H54 (cell line): ENCODE data around the gene ATG4C.
"Not testable (repeated sequence)": the region's sequence is repeated elsewhere in the genome, so short reads cannot be mapped to it uniquely, and the experiment has no call there.

Experiments used
- DNase-seq: peaks from one replicate; pipeline ENCODE4 v3.0.0; 2011; ENCODE audit warnings: low spot score, mixed read lengths; ENCODE audit not compliant: insufficient read length
- FAIRE-seq: peaks from 3 replicates; lab custom pipeline; 2011; peaks lifted over from hg19 to GRCh38; lab: Jason Lieb, UNC
- POLR2A ChIP-seq: IDR thresholded peaks from 2 replicates; pipeline ENCODE4 v1.6.1; 2011; ENCODE audit warnings: low read depth, mild to moderate bottlenecking, low read length

ATG4C gene

DNA sequence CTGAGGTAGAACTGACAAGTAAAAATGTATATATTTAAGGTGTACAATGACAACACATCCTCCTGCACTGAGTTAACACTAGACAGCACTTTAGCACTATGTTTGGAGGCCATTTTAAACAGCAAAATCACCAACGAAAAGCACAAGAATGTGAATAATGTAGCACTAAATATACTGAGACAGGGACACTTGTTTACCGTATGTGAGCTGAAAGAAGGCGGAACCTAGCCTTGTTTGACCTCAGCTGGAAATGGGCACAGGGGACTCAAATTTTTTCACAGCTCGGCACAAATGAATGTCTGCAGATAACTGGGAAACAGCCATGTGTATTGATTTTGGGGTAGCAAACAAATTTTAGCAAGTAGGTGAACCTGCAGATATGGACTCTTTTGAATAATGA, 18.0 kb upstream of the ATG4C start:
- no peak for DNase-seq
- no peak for FAIRE-seq
- TF ChIP-seq POLR2A = no peak

DNA sequence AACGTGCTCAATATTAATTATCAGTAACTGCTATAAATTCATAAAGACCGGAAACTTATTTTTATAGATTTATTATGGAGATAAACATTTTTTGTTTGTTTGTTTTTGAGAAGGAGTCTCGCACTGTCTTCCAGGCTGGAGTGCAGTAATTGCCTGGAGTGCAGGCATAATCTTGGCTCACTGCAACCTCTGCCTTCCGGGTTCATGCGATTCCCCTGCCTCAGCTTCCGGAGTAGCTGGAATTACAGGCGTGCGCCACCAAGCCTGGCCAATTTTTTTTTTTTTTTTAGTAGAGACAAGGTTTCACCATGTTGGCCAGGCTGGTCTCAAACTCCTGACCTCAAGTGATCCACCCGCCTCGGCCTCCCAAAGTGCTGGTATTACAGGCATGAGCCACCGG, 15.4 kb upstream of the ATG4C start:
- not testable (repeated sequence) for DNase-seq, FAIRE-seq

DNA sequence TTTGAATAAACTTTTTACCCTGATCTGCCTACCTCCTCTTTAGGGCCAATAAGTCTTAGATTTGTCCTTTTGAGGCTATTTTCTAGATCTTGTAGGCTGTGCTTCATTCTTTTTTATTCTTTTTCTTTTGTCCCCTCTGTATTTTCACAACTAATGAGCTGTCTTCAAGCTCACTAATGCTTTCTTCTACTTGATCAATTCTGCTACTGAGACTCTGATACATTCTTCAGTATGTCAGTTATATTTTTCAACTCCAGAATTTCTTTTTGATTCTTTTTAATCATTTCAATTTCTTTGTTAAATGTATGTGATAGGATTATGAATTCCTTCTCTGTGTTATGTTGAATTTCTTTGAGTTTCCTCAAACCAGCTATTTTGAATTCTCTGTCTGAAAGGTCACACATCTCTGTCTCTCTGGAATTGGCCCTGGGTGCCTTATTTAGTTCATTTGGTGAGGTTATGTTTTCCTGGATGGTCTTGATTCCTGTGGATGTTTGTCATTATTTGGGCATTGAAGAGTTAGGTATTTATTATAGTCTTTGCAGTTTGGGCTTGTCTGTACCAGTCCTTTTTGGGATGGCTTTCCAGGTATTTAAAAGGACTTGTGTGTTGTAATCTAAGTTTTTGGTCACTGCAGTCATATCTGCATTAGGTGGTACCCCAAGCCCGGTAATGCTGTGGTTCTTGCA, 11.2 kb upstream of the ATG4C start:
- no peak for TF ChIP-seq POLR2A
- DNase-seq = no peak
- no peak for FAIRE-seq

DNA sequence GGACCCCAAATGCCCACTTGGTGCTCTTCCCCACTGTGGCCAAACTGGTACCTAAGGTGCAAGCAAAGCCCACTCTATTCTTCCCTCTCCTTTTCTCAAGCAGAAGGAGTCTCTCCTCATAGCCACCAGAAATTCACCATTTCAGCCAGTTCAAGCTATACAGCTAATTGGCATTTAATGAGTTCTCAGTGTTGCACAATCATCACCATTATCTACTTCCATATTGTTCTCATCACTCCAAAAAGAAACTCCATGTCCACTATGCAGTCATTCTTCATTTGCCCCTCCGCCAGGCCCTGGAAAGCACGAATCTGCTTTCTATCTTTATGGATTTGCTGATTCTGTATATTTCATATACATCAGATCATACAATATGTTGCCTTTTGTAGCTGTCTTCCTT, 9.9 kb upstream of the ATG4C start:
- FAIRE-seq = no peak
- no peak for TF ChIP-seq POLR2A
- DNase-seq = no peak

DNA sequence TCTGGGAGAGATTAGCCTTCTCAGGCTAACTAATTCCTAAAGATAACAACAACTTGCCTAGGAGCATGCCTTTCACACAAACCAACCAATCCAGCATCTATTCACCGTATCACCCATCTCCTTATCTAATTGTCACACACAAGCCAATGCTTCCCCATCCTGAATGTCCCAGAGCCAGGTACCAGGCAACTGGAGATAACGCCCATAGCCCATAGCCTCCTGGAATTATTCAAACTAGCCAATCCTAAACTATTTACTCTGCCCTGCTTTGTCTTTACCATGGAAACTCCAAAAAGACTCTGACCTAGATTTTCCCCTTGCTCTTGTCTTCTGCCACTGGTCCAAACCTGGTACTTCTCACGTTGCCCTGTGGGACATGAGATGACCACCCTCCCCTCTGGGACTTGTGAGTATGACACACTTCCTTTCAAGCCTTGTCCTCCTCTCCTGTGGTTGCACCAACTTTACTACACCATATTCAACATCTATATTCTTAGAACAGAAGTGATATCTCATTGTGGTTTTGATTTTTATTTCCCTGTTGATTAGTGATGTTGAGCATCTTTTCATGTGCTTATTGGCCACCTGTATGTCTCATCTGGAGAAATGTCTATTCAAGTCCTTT, 8.8 kb upstream of the ATG4C start:
- no peak for TF ChIP-seq POLR2A
- no peak for FAIRE-seq
- DNase-seq = no peak

DNA sequence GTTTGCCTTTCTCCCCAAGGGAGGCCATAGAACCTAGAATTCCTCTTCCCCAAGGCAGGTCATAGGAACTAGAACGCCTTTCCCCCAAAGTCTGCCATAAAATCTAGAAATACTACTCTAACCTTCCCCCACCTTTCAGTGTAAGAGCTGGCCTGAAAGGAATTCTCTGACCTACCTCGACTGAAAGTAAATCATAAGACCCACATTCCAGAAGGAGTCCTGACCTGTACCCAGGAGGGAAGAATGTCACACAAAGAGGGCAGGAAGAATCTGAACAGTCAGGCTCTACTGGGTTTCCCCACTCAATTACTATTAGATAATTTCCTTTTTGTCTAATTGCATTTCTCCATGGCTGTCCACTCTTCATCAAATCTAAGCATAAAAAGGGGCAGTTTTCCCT, 5.7 kb upstream of the ATG4C start:
- TF ChIP-seq POLR2A = no peak
- FAIRE-seq (no peak), DNase-seq (no peak)

DNA sequence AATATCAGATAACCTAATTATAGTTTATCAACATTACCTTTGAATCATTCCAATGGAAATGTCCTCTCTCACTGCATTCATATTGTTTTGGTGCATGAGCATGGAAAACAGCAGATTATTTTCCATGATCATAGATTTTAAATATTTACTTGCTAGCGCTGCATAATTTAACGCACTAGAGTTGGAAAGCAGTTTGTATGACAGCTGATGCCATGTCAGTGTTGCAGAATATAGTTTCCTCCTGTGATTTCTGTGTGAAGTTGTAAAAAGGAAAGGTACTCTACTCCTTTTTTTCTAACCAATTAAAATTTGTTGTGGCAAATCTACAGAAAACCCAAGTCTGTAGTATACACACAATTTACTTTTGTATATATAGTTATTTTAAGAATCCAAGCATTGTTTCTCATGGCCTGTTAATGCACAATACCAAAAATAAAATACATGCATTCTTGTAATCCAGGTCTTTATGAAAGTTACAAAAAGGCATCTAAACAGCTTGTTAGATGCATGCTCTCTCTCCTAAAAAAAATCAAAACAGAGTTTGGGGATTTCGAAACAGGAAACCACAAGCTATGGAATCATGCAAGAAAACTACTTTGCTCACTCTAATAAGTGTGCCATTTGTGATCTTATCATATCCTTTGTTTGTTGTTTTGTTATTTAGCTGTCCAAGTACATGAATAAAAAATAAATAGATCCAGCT, 1.9 kb upstream of the ATG4C start:
- DNase-seq = no peak

DNA sequence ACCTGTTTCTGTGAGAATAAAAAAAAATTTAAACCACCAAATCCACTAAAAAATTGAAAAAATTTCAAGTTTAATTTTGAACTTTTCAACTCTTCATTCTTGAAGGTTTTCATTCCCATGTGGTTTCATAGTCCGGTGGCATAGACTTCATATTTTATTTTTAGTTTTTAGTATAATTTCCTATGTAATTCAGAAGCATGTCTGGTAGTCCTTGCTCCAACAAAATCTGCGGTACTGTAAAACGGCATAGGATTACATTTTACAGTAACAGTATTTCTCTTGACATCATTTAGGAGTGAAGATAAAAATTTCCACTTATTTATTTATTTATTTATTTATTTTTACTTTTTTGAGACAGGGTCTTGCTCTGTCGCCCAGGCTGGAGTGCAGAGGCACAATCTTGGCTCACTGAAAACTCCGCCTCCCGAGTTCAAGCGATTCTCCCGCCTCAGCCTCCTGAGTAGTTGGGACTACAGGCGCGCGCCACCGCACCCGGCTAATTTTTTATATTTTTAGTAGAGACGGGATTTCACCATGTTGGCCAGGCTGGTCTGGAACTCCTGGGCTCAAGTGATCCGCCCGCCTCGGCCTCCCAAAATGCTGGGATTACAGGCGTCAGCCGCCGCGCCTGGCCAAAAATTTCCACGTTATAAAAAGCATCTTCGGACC, 1.3 kb upstream of the ATG4C start:
- not testable (repeated sequence) for DNase-seq

More for the DNA sequence above, 1.9 kb upstream of the ATG4C start:
- TF ChIP-seq POLR2A = no peak
- FAIRE-seq = peak; percentile 20

DNA sequence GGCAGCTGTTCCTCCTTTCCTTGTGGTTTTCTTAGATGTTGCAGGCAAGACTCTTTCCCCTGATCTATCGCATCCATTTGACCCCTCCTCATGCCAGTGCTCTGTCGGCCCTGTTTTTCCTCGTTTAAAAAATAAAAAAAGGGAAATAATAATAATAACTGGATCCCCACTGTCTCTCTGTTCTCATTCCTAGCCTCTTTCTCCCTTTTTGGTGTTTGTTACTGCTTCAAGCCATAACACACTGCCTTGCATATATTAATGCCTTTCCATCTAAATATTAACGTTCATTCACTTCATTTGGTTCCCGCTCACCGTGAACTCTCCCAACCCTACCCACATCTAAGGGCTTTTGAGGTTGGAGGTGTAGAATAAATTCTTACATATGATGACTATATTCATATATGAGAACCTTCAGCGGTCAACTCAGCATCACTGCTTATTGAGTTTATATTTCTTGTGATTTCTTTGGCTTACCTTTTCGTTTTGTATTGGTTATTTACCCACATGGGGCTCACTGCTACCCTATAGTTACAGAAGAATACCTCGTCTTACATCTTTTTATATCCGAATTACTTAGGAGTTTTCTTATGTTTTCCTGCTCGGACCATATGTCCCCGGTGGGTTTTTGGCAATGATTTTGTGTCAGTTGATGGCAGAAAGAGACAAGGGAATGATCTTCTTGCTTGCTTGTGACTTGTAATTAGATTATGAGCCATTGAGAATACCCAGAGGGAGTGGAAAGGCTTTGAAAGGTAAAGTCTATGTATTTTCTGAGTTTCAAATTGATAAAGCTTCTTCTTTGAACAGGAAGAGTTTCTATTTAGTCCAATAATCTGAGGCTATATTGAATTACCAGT, 805 bp downstream of the ATG4C start:
- DNase-seq (peak; percentile 20), FAIRE-seq (peak; percentile 30)
- no peak for TF ChIP-seq POLR2A

More for the DNA sequence above, 1.3 kb upstream of the ATG4C start:
- FAIRE-seq = not testable (repeated sequence)

DNA sequence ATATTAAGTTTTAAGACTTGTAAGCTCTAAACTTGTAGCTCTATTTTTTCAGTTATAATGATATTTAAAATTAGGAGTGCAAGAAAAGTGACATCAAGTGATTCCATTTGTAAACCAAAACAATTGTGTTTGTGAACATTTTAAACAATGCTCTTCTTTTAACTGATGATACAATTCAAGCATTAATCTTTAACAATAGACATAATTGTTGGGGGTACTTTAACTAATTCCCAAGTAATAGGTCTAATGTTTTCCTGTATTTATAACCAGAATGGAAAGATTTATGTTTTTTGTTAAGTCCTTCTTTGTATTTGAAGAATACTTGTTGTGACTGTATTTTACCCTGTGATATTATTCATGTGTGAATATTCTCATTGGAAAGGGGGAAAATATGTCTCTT, 6.8 kb downstream of the ATG4C start:
- no peak for DNase-seq
- no peak for FAIRE-seq

DNA sequence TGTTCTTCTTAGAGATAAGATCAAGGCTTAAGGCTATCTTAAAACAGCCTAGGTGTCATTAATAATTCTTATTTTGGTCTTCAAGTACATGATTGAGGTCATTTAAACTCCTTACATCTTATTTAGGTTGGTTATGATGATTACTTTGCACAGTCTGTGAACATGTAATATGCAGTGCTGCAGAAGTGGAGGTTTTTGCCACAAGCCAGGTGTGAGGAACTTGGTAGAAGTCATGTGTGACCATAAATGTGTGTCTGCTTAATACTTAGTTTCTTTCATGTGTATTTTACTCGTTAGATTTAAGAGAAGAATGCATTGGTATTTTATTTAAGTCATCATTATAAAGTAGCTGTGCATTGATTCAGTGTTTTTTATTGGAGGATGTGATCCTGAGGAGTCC, 10.1 kb downstream of the ATG4C start:
- no peak for DNase-seq
- no peak for FAIRE-seq
- no peak for TF ChIP-seq POLR2A

More for the DNA sequence above, 6.8 kb downstream of the ATG4C start:
- TF ChIP-seq POLR2A = no peak

DNA sequence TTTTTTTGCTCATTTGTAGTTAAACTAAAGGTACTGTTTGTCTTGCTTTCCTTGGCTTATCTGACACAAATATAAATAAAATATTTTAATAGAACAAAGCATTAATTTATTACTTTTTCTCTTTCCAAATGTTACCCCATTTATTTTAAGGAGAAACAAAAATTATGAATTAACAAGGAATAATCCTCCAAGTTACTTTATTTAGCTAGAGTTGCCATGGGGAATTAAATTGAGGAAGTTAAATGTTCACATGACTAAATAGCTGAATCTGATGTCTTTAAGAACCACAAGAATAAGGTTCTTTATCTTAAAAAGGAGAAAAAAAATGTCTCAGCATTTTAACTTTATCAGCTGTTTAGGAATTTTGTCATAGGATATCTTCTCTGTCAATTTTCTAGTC, 12.3 kb downstream of the ATG4C start:
- FAIRE-seq = no peak
- TF ChIP-seq POLR2A = no peak
- no peak for DNase-seq

DNA sequence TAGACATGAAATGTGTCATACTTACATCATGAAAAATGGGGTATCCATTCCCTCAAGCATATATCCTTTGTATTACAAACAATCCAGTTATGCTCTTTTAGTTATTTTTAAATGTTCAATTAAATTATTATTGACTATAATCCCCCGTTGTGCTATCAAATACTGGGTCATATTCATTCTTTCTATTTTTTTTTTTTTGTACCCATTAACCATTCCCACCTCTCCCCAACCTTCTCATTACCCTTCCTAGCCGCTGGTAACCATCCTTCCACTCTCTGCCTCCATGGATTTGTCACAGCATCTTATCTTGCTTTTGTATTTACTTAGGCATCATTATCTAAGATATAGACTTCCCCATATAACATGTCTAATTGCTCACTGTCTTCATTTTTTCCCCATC, 15.8 kb downstream of the ATG4C start:
- no peak for FAIRE-seq
- no peak for DNase-seq
- no peak for TF ChIP-seq POLR2A
